Measurements from ENCODE around the gene IRF2BP2.

Gene IRF2BP2

DNA sequence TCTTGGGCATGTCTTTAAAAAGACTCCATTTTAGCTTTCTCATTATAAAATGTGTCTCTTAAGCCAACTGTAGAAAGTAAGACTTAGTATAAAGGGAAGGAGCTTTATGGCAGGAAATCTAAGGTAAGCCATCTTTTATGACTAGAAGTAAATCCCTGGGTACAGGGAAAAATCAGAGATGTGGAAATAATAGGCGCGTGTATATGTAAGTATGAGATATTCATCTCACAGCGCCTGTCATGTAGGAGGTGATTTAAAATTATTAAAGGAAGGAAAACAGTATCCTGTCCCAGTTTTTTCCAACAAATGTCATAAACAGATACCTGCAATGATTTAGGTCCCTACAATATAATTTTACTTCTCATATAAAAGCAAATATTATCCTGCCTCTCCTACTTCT lies 35.0 kb upstream of the IRF2BP2 start:
- H3K9ac ChIP-seq (ENCODE audit: low read depth, low read length): no peak overlapping the region
- H3K4me2 ChIP-seq (ENCODE audit: insufficient read depth, low read length): no peak overlapping the region
- no peaks in the 10 kb centered on the region for H3K4me1 ChIP-seq (ENCODE audit: insufficient read depth, low read length)
- no peaks in the 10 kb centered on the region for H3K9me3 ChIP-seq (ENCODE audit: insufficient read depth, low read length, severe bottlenecking)
- H3K36me3 ChIP-seq (ENCODE audit: insufficient read depth, low read length): no peaks in the 10 kb centered on the region
- DNase-seq (no peak), ATAC-seq (ENCODE audit: insufficient read depth, low read depth) (no peak)
- no peak overlapping the region for H3K4me3 ChIP-seq (ENCODE audit: low read depth in 1 of 2, low read length in 2 of 2)
- no peak overlapping the region for H3K27ac ChIP-seq (ENCODE audit: low read length)
- TF ChIP-seq, protein P1, sequence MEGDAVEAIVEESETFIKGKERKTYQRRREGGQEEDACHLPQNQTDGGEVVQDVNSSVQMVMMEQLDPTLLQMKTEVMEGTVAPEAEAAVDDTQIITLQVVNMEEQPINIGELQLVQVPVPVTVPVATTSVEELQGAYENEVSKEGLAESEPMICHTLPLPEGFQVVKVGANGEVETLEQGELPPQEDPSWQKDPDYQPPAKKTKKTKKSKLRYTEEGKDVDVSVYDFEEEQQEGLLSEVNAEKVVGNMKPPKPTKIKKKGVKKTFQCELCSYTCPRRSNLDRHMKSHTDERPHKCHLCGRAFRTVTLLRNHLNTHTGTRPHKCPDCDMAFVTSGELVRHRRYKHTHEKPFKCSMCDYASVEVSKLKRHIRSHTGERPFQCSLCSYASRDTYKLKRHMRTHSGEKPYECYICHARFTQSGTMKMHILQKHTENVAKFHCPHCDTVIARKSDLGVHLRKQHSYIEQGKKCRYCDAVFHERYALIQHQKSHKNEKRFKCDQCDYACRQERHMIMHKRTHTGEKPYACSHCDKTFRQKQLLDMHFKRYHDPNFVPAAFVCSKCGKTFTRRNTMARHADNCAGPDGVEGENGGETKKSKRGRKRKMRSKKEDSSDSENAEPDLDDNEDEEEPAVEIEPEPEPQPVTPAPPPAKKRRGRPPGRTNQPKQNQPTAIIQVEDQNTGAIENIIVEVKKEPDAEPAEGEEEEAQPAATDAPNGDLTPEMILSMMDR (IDR thresholded peaks at IDR 0.05; ENCODE audit: borderline replicate concordance, extremely low read depth, low read length, poor library complexity, severe bottlenecking): no peak
- no peak for TF ChIP-seq EZH2 (IDR thresholded peaks at IDR 0.05; ENCODE audit: borderline replicate concordance, low read depth, low read length, severe bottlenecking)
- no peak overlapping the region for H2AFZ ChIP-seq (ENCODE audit: low read depth, low read length)
- H3K27me3 ChIP-seq (ENCODE audit: insufficient read depth, low read length, poor library complexity): no peaks in the 10 kb centered on the region
- H3K79me2 ChIP-seq (ENCODE audit: insufficient read depth, low read length): no peaks in the 10 kb centered on the region
- no peaks in the 10 kb centered on the region for H4K20me1 ChIP-seq (ENCODE audit: insufficient read depth, low read length)

- Histone ChIP-seq H2AFZ (ENCODE audit: low read depth, low read length) (no peak overlapping the region), H3K36me3 (ENCODE audit: insufficient read depth, low read length) (no peaks in the 10 kb centered on the region), H3K27me3 (ENCODE audit: insufficient read depth, low read length, poor library complexity) (no peaks in the 10 kb centered on the region), H3K79me2 (ENCODE audit: insufficient read depth, low read length) (no peaks in the 10 kb centered on the region), H4K20me1 (ENCODE audit: insufficient read depth, low read length) (no peaks in the 10 kb centered on the region), H3K4me3 (ENCODE audit: low read depth in 1 of 2, low read length in 2 of 2) (no peak overlapping the region), H3K4me2 (ENCODE audit: insufficient read depth, low read length) (no peak overlapping the region), H3K27ac (ENCODE audit: low read length) (no peak overlapping the region), H3K9me3 (ENCODE audit: insufficient read depth, low read length, severe bottlenecking) (no peaks in the 10 kb centered on the region), H3K4me1 (ENCODE audit: insufficient read depth, low read length) (no peaks in the 10 kb centered on the region), H3K9ac (ENCODE audit: low read depth, low read length) (no peak overlapping the region)
- TF ChIP-seq EZH2 (IDR thresholded peaks at IDR 0.05; ENCODE audit: borderline replicate concordance, low read depth, low read length, severe bottlenecking): no peak
- TF ChIP-seq, protein P1 (IDR thresholded peaks at IDR 0.05; ENCODE audit: borderline replicate concordance, extremely low read depth, low read length, poor library complexity, severe bottlenecking): no peak
- no peak for ATAC-seq (ENCODE audit: insufficient read depth, low read depth)
- DNase-seq: no peak
These were observed 33.8 kb upstream of the IRF2BP2 start for GRCh38 chr1:234643850-234644134.

DNA sequence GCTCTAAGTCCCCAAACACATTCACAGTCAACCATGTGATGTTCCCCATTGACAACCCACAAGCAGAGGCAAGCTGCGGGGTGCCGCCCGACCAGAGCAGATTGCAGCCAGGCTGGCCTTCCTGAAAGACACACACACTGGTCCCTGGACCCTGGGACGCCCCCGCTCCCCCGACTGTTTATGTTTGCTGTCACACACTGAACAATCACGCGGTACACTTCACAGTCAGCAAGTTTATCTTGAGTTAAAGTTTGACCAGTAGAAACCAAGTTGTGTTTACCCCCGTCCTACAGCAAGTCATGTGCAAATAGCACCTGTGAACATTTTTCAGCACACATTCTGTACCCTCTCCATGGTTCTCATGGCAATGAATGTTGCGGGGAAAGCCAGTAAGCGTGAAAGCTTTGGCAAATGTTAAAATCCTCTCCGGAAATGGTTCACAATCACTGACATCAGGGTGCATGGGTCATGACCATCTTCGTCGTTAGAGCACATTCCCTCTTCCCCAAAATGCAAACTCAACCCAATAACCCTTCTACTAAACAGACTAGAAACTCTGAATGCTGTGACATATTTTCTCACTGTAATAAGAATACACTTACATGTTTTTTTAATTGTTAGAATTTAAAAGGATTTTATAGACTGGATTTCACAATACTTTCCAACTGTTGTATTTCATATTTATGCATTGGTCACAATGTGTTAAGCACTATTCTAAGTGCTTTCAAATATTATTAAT lies 33.3 kb upstream of the IRF2BP2 start:
- Histone ChIP-seq H3K27ac (ENCODE audit: low read length) (no peak overlapping the region), H4K20me1 (ENCODE audit: insufficient read depth, low read length) (no peaks in the 10 kb centered on the region), H3K9ac (ENCODE audit: low read depth, low read length) (no peak overlapping the region), H3K79me2 (ENCODE audit: insufficient read depth, low read length) (no peaks in the 10 kb centered on the region), H2AFZ (ENCODE audit: low read depth, low read length) (no peak overlapping the region), H3K4me1 (ENCODE audit: insufficient read depth, low read length) (no peaks in the 10 kb centered on the region), H3K4me2 (ENCODE audit: insufficient read depth, low read length) (no peak overlapping the region), H3K27me3 (ENCODE audit: insufficient read depth, low read length, poor library complexity) (no peaks in the 10 kb centered on the region), H3K36me3 (ENCODE audit: insufficient read depth, low read length) (no peaks in the 10 kb centered on the region), H3K9me3 (ENCODE audit: insufficient read depth, low read length, severe bottlenecking) (no peaks in the 10 kb centered on the region), H3K4me3 (ENCODE audit: low read depth in 1 of 2, low read length in 2 of 2) (no peak overlapping the region)
- TF ChIP-seq, protein P1 (IDR thresholded peaks at IDR 0.05; ENCODE audit: borderline replicate concordance, extremely low read depth, low read length, poor library complexity, severe bottlenecking): no peak
- TF ChIP-seq EZH2 (IDR thresholded peaks at IDR 0.05; ENCODE audit: borderline replicate concordance, low read depth, low read length, severe bottlenecking): no peak
- ATAC-seq (ENCODE audit: insufficient read depth, low read depth) (no peak), DNase-seq (no peak)
